Lung (tissue), 16 donors: ENCODE results near the gene CD2. TPM values are rescaled to one million over a fixed set of nuclear protein-coding genes. Genes with fewer than 3 reads are reported as not detected.

Experiments
- ATAC-seq: fragments of 200-7000 bp; cut with Tn5 transposase; one replicate; pipeline ENCODE4 v1.9.1; 2020; ENCODE audit warnings: moderate number of reproducible peaks; ENCODE audit not compliant: insufficient read depth, low FRiP score
- DNase-seq, 3 donors: peaks; one replicate each; pipeline ENCODE4 v3.0.0-alpha.2; 2013 to 2017
- H3K27ac ChIP-seq, 2 donors: one replicate each; pipeline ENCODE4 v1.5.1; 2013; ENCODE audit warnings: mild to moderate bottlenecking in 2 of 2, moderate library complexity in 2 of 2, control low read depth in 1 of 2, inconsistent platforms in 1 of 2, low read depth in 1 of 2, low read length in 1 of 2
- H3K27me3 ChIP-seq, 3 donors: one replicate each; pipeline ENCODE4 v1.5.1; 2013; ENCODE audit warnings: low read length in 2 of 3; ENCODE audit not compliant: control insufficient read depth in 3 of 3, insufficient read depth in 3 of 3
- H3K36me3 ChIP-seq, 4 donors: one replicate each; pipeline ENCODE4 v1.5.1; 2013; ENCODE audit warnings: low read length in 4 of 4, mild to moderate bottlenecking in 1 of 4, moderate library complexity in 1 of 4; ENCODE audit not compliant: control insufficient read depth in 4 of 4, insufficient read depth in 4 of 4
- H3K4me1 ChIP-seq, 5 donors: one replicate each; pipeline ENCODE4 v1.5.1; 2013; ENCODE audit warnings: low read length in 5 of 5, mild to moderate bottlenecking in 2 of 5, moderate library complexity in 1 of 5; ENCODE audit not compliant: control insufficient read depth in 5 of 5, insufficient read depth in 5 of 5
- H3K4me3 ChIP-seq: one replicate; pipeline ENCODE4 v1.5.1; 2013; ENCODE audit warnings: mild to moderate bottlenecking, control low read depth, moderate library complexity
- H3K9ac ChIP-seq, 2 donors: one replicate each; pipeline ENCODE4 v1.5.1; 2013; ENCODE audit warnings: low read length in 2 of 2, control low read depth in 1 of 2; ENCODE audit not compliant: insufficient read depth in 1 of 2
- H3K9me3 ChIP-seq, 4 donors: one replicate each; pipeline ENCODE4 v1.5.1; 2013; ENCODE audit warnings: low read length in 3 of 4, mild to moderate bottlenecking in 1 of 4, moderate library complexity in 1 of 4; ENCODE audit not compliant: control insufficient read depth in 4 of 4, insufficient read depth in 3 of 4
- WGBS, 2 donors: extraction: QIAGEN DNeasy Blood & Tissue Kit; methylation state at CpG; one replicate each; pipeline ENCODE4 v1.1.7; 2013; 5-methylcytosine and 5-hydroxymethylcytosine counted together
- long read RNA-seq, 5 donors: transcript quantifications; one replicate each; lab custom pipeline, GENCODE V29; 2026
- polyA plus RNA-seq, 2 donors: library from polyadenylated mRNA; stranded (reverse); fragments of 200-250 nt; gene quantifications; one replicate each; pipeline ENCODE4 v1.2.1, GENCODE V29; 2013
- total RNA-seq, 2 donors: library from RNA; depleted of rRNA in 1 of 2; stranded (reverse); fragments of >200 nt in 1 of 2; gene quantifications; one replicate each; pipeline ENCODE4 v1.2.1, GENCODE V29; 2014 to 2021
- TF ChIP-seq, protein P1 (sequence below): IDR thresholded peaks from 2 replicates; pipeline ENCODE4 v1.5.1; 2012; ENCODE audit warnings: mild to moderate bottlenecking; ENCODE audit errors: control extremely low read depth, extremely low read depth
- donor health status: control.
- donor health status: control.
- donor health status: Bipolar disorder and iron deficiency.
- donor health status: healthy.
- donor health status: DM: yes; HTN: yes; CAD: no.

Gene CD2
- total RNA-seq (1 to 10 TPM; 2.4 to 4.8 TPM), polyA plus RNA-seq (1 to 10 TPM; 5.0 to 5.2 TPM)
- long read RNA-seq, donor 1 = 0 reads
- long read RNA-seq, donor 2 = 0 reads
- long read RNA-seq, donor 3, partial matches to known transcripts = 0 of 1 reads
- long read RNA-seq, donor 3, other reads (novel, unspliced or antisense) = 0 of 1 reads
- long read RNA-seq, donor 4 = 0 reads
- long read RNA-seq, donor 5 = 0 reads

GRCh38 chr1:116754198-116754977, at the start of gene CD2:
Gene CD2 (plus strand): TSS chr1:116754430. CDS start chr1:116754493, 63 bp downstream.
- no peaks in the 10 kb centered on the region for H3K4me1 ChIP-seq
- no peaks in the 10 kb centered on the region for H3K36me3 ChIP-seq
- H3K9me3 ChIP-seq = peaks cover 0 to 2% (median under 1%) of the 10 kb centered on the region in 4 donors
- TF ChIP-seq, protein P1, sequence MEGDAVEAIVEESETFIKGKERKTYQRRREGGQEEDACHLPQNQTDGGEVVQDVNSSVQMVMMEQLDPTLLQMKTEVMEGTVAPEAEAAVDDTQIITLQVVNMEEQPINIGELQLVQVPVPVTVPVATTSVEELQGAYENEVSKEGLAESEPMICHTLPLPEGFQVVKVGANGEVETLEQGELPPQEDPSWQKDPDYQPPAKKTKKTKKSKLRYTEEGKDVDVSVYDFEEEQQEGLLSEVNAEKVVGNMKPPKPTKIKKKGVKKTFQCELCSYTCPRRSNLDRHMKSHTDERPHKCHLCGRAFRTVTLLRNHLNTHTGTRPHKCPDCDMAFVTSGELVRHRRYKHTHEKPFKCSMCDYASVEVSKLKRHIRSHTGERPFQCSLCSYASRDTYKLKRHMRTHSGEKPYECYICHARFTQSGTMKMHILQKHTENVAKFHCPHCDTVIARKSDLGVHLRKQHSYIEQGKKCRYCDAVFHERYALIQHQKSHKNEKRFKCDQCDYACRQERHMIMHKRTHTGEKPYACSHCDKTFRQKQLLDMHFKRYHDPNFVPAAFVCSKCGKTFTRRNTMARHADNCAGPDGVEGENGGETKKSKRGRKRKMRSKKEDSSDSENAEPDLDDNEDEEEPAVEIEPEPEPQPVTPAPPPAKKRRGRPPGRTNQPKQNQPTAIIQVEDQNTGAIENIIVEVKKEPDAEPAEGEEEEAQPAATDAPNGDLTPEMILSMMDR = no peak
- no peak within 1 kb of the TSS for H3K9ac ChIP-seq
- no peak within 1 kb of the TSS for H3K27ac ChIP-seq
- ATAC-seq (no peak), DNase-seq (no peak)
- H3K4me3 ChIP-seq = peak within 1 kb of the TSS; percentile 10
- H3K27me3 ChIP-seq = no peaks in the 10 kb centered on the region
- 72 to 77% methylated on average over 7 of the region's 7 CpGs for WGBS, 2 donors

- Histone ChIP-seq H3K9me3 (no peaks in the 10 kb centered on the region), H3K27ac (no peak overlapping the region), H3K4me1 (peaks cover 0 to 12% (median 6%) of the 10 kb centered on the region in 5 donors), H3K27me3 (no peaks in the 10 kb centered on the region), H3K36me3 (no peaks in the 10 kb centered on the region), H3K9ac (no peak overlapping the region), H3K4me3 (no peak overlapping the region)
- no peak for DNase-seq
- WGBS, 2 donors = 76 to 84% methylated on average over 2 of the region's 2 CpGs
- TF ChIP-seq, protein P1 = no peak
- ATAC-seq = no peak
Observed at GRCh38 chr1:116706123-116706522, 48.1 kb upstream of the CD2 start.

- H3K4me3 ChIP-seq = no peak overlapping the region
- no peaks in the 10 kb centered on the region for H3K36me3 ChIP-seq
- H3K9ac ChIP-seq = no peak overlapping the region
- H3K4me1 ChIP-seq = peaks cover 0 to 17% (median 8%) of the 10 kb centered on the region in 5 donors
- no peaks in the 10 kb centered on the region for H3K27me3 ChIP-seq
- TF ChIP-seq, protein P1 = no peak
- H3K27ac ChIP-seq = no peak overlapping the region
- H3K9me3 ChIP-seq = no peaks in the 10 kb centered on the region
- DNase-seq (no peak), ATAC-seq (no peak)
Observed at GRCh38 chr1:116706841-116707240, 47.4 kb upstream of the CD2 start.
